A673 (cell line): ENCODE results near the gene KHK. TPM values are rescaled to one million over a fixed set of nuclear protein-coding genes. Genes with fewer than 3 reads are reported as not detected.

Experiments used
- BruUV-seq: library from RNA; stranded (reverse); fragments of 400-500 nt; replicated peaks from 2 replicates; lab custom pipeline; 2021; lab: Mats Ljungman, UMichigan
- CTCF ChIA-PET: fragments of 300-600 bp; sonication (Branson Sonifier 250); formaldehyde crosslinking; loops from one replicate; lab custom pipeline; 2022; ENCODE audit warnings: antibody characterized with exemption; lab: Charles Lee
- POLR2A ChIA-PET: fragments of 300-600 bp; sonication (Branson Sonifier 250); formaldehyde crosslinking; loops from one replicate; lab custom pipeline; 2022; ENCODE audit warnings: antibody characterized with exemption; ENCODE audit not compliant: low non-redundant PET; lab: Charles Lee
- DNase-seq: peaks from one replicate; pipeline ENCODE4 v3.0.0-alpha.2; 2015; ENCODE audit warnings: low spot score
- H3K27ac ChIP-seq: fragments of 200-600 bp; sonication (generic); 2 replicates; pipeline ENCODE4 v1.5.1; 2016; ENCODE audit warnings: mixed run types, low read depth, mild to moderate bottlenecking, mixed read lengths, antibody characterized with exemption, low read length; ENCODE audit not compliant: poor library complexity, severe bottlenecking
- H3K27me3 ChIP-seq: fragments of 200-600 bp; sonication (generic); replicated peaks from 2 replicates; pipeline ENCODE4 v1.6.1; 2017; ENCODE audit warnings: mixed run types, low read depth, mild to moderate bottlenecking, mixed read lengths, antibody characterized with exemption, low read length; ENCODE audit not compliant: insufficient read depth, poor library complexity
- H3K36me3 ChIP-seq: fragments of 200-600 bp; sonication (generic); 2 replicates; pipeline ENCODE4 v1.6.1; 2016; ENCODE audit warnings: mixed run types, mild to moderate bottlenecking, mixed read lengths, antibody characterized with exemption, low read length; ENCODE audit not compliant: insufficient read depth, poor library complexity, severe bottlenecking
- H3K4me1 ChIP-seq: fragments of 200-600 bp; sonication (generic); 2 replicates; pipeline ENCODE4 v1.6.1; 2017; ENCODE audit warnings: mixed run types, mild to moderate bottlenecking, mixed read lengths, antibody characterized with exemption, low read length; ENCODE audit not compliant: insufficient read depth, poor library complexity, severe bottlenecking
- H3K4me3 ChIP-seq: fragments of 200-600 bp; sonication (generic); 2 replicates; pipeline ENCODE4 v1.5.1; 2016; ENCODE audit warnings: low read depth, mixed run types, mild to moderate bottlenecking, mixed read lengths, low read length; ENCODE audit not compliant: poor library complexity, severe bottlenecking
- H3K9me3 ChIP-seq: fragments of 200-600 bp; sonication (generic); 2 replicates; pipeline ENCODE4 v1.6.1; 2016; ENCODE audit warnings: mixed run types, low read depth, mild to moderate bottlenecking, mixed read lengths, antibody characterized with exemption, low read length; ENCODE audit not compliant: poor library complexity, severe bottlenecking
- CTCF ChIP-seq: fragments of 300-800, 200-600 bp; sonication (generic); conservative IDR thresholded peaks from 2 replicates; pipeline ENCODE4 v1.5.1; 2017; ENCODE audit warnings: low read depth, mild to moderate bottlenecking, antibody characterized with exemption, low read length, moderate library complexity, mixed read lengths
- EZH2 ChIP-seq: fragments of 200-600 bp; sonication (generic); IDR thresholded peaks from 2 replicates; pipeline ENCODE4 v1.6.1; 2017; ENCODE audit warnings: borderline replicate concordance, low read depth, mild to moderate bottlenecking, mixed read lengths, antibody characterized with exemption, low read length; ENCODE audit not compliant: poor library complexity, severe bottlenecking
- intact Hi-C: fragments of 100-400 bp; cut with micrococcal nuclease; formaldehyde crosslinking; loops from one replicate; pipeline ENCODE4 v1.10.0; 2022; ENCODE audit not compliant: unreplicated experiment
- total RNA-seq: library from RNA; stranded (reverse); gene quantifications from 2 replicates; pipeline ENCODE4 v1.2.3, GENCODE V29; 2021

The KHK gene
- total RNA-seq, 1 experiment from 2014 or later: 40.2 TPM

DNA sequence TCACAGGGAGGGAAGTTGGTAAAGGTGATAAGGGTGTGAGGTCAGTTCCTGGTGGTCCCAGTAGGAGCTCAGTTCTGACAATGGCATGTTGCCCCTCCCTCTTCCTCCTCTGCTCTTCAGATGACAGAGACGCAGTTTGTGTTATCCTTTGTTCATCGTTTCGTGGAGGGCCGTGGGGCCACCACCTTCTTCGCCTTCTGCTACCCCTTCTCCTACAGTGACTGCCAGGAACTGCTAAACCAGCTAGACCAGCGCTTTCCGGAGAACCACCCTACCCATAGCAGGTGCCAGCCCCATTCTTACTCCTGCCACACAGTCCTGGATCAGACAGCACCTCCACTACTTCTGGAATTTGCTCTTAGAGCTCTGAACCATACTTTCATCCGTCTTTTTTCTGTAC is 32.8 kb upstream of the KHK start:
- TF ChIP-seq CTCF (no peak), EZH2 (no peak)
- DNase-seq: no peak
- ChIA-PET CTCF (no interaction called here), POLR2A (interaction anchor here (0.8 kb wide), 1 partner anchor 36 kb away, joined by 4 read pairs; no protein-coding TSS in a partner anchor)
- H3K36me3 ChIP-seq: peaks cover 52% of the 10 kb centered on the region
- H3K4me3 ChIP-seq: no peak overlapping the region
- BruUV-seq: no TSS peak
- no peaks in the 10 kb centered on the region for H3K9me3 ChIP-seq
- intact Hi-C loops: no loop called here
- no peaks in the 10 kb centered on the region for H3K27me3 ChIP-seq
- H3K27ac ChIP-seq: no peak overlapping the region
- H3K4me1 ChIP-seq: peaks cover 12% of the 10 kb centered on the region

DNA sequence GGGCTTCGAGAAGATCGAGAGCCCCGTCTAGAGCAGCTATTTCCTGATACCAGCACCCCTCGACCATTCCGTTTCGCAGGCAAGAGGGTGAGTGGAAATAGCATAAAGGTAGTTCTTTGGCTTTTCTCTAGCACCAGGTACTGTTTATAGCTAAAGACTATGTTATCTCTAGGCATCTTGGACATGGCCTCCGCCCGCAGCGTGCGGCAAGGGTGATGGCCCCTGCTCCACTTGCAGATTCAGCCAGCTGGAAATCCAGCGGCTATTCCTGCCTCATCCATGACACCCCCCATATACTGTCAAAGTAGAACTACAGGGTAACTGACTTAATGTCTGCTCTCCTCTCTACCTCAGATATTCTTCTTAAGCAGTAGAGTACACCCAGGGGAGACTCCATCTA is 31.9 kb upstream of the KHK start:
- Histone ChIP-seq H3K27ac (no peak overlapping the region), H3K4me3 (no peak overlapping the region), H3K36me3 (peaks cover 52% of the 10 kb centered on the region), H3K27me3 (no peaks in the 10 kb centered on the region), H3K4me1 (peaks cover 7% of the 10 kb centered on the region), H3K9me3 (no peaks in the 10 kb centered on the region)
- no peak for DNase-seq
- BruUV-seq: no TSS peak
- ChIA-PET POLR2A (interaction anchor here (0.8 kb wide), 1 partner anchor 37 kb away, joined by 4 read pairs; no protein-coding TSS in a partner anchor), CTCF (no interaction called here)
- TF ChIP-seq CTCF: no peak
- TF ChIP-seq EZH2: no peak
- intact Hi-C loops: no loop called here

DNA sequence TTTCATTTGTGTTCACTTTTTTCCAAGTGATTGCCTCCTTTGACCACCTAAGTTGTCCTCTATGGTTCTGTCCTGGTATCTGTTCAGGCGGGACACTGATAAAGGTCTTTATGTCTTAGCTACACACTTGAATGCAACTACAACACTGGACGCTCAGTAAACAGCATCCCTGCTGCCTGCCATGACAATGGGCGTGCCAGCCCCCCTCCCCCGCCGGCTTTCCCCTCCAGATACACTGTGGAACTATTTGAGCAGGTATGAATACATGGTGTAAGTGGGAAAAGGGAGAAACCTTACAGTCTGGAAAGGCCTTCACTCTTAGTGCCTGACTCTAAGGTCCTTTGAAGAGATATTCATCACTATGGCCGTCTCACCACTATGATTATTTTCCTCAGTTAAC is 29.4 kb upstream of the KHK start:
- intact Hi-C loops: no loop called here
- Histone ChIP-seq H3K9me3 (no peaks in the 10 kb centered on the region), H3K27ac (no peak overlapping the region), H3K4me3 (no peak overlapping the region), H3K36me3 (peaks cover 52% of the 10 kb centered on the region), H3K4me1 (peaks cover 4% of the 10 kb centered on the region), H3K27me3 (no peaks in the 10 kb centered on the region)
- POLR2A ChIA-PET: no interaction called here
- no TSS peak for BruUV-seq
- no peak for DNase-seq
- TF ChIP-seq EZH2: no peak
- TF ChIP-seq CTCF: no peak
- CTCF ChIA-PET: no interaction called here
